GM18909 (cell line): Measurements from ENCODE around the gene HPD.

Source experiments
- ATAC-seq: cut with Tn5 transposase; IDR thresholded peaks from one replicate; pipeline ENCODE4 v1.9.1; 2021; ENCODE audit warnings: mild to moderate bottlenecking; ENCODE audit not compliant: unreplicated experiment, poor library complexity

The HPD gene

GRCh38 chr12:121829250-121829918, 29.3 kb downstream of the HPD start:
- ATAC-seq = no peak

- no peak for ATAC-seq
Observed at GRCh38 chr12:121828826-121829225, 29.8 kb downstream of the HPD start.

DNA sequence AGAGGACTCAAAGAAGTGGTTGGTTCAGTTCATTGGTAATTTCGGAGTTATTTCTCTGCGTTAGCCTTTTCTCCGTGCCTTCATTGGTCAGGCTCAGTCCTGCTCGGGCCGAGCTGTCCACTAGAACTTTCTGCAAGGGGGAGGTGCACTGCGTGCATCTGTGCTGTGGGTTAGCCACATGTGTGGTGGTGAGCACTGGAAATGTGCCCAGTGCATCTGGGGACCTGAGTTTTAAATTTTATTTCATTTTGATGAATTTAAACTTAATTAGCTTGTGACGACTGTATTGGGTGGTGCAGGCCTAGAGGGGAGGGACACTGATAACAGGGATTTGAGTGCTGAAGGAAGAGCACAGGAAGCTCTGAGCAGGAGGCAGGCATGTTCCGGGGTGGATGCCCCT, 30.4 kb downstream of the HPD start:
- no peak for ATAC-seq

DNA sequence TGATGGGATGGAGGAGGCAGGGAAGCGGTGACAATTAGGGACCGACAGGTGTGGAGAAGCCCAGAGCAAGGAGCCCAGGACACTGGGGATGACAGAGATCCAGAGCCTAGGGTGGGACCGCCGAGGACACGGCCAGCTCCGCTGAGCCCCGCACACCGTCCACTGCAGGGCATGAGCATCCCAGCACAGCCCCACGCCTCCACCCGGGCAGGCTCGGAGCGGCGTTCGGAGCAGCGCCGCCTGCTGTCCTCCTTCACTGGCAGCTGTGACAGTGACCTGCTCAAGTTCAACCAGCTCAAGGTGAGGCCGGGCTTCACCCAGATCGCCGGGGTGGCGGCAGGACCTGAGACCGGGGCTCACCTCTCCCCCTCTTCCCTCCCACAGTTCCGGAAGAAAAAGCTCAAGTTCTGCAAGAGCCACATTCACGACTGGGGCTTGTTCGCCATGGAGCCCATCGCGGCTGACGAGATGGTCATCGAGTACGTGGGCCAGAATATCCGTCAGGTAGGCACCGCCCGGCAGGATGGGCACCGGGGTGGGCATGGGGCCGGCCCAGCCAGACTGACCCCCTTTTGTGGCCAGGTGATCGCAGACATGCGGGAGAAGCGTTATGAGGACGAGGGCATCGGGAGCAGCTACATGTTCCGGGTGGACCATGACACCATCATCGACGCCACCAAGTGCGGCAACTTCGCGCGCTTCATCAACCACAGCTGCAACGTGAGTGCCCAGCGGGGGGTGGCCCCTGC, 31.1 kb downstream of the HPD start:
- ATAC-seq = no peak

DNA sequence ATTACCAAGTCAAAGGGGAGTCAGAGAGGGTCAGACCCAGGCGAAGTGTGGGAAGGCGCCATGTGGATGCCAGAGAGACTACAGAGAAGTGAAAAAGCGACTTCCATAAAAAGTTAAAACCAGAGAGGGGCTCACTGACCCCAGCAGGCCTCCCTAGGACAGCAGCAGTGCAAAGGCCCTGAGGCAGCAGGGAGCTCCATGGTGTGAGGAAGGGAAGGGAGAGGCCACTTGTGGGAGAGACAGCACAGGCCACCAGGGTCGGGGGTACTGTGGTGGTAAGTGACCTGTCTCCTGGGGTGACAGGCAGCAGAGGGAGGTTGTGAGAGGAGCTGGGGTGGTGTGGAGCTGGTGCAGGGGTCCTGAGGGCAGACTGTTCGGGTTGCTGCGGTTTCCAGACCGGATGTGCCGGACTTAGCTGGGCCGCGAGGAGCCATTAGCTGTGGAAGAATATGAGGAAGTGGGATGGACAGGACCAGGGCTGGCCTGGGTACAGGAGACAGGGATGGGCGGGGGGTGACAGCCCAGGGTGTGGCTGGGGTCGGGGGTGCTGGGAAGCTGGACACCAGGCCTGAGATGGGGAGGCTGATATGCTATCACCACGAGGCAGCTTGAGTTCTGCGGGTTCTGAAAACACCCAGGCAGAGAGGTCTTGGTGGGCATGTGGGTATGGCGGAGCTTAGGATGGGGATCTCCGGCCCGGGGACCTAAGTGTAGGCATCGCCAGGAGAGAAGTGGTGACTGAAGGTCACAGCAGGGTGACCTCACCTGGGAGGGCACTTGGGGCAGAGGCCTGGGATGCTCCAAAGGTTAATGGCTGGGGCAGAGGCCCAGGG, 32.1 kb downstream of the HPD start:
- no peak for ATAC-seq

DNA sequence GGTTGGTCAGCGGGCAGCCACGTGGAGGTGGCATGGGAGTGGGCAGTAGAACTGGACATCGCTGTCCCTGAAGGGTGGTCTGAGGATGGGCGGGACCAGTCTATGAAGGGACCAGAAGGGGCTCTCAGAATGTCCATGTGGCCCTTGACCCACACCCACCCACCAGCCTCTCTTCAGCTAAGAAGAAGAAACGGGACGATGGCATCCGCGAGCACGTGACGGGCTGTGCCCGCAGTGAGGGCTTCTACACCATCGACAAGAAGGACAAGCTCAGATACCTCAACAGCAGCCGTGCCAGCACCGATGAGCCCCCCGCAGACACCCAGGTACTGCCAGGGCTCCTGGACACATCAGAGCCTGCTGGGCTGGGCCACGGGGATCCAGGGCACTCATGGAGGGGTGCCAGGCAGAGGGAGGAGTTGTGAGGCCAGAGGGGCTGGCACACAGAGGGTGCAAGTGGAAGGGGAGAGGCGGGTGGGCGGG, 33.6 kb downstream of the HPD start:
- no peak for ATAC-seq

- no peak for ATAC-seq
Observed at GRCh38 chr12:121823727-121824115, 34.9 kb downstream of the HPD start.

DNA sequence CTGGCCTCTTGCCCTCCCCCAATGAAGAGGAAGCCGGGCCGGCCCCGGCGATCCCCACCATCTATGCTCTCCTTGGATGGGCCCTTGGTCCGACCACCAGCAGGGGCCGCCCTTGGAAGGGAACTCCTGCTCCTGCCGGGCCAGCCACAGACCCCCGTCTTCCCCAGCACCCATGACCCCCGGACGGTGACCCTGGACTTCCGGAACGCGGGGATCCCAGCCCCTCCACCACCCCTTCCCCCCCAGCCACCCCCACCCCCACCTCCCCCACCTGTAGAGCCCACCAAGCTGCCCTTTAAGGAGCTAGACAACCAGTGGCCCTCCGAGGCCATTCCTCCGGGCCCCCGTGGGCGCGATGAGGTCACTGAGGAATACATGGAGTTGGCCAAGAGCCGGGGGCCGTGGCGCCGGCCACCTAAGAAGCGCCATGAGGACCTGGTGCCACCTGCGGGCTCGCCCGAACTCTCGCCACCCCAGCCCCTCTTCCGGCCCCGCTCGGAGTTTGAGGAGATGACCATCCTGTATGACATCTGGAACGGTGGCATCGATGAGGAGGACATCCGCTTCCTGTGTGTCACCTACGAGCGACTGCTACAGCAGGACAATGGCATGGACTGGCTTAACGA, 35.4 kb downstream of the HPD start:
- ATAC-seq = no peak

DNA sequence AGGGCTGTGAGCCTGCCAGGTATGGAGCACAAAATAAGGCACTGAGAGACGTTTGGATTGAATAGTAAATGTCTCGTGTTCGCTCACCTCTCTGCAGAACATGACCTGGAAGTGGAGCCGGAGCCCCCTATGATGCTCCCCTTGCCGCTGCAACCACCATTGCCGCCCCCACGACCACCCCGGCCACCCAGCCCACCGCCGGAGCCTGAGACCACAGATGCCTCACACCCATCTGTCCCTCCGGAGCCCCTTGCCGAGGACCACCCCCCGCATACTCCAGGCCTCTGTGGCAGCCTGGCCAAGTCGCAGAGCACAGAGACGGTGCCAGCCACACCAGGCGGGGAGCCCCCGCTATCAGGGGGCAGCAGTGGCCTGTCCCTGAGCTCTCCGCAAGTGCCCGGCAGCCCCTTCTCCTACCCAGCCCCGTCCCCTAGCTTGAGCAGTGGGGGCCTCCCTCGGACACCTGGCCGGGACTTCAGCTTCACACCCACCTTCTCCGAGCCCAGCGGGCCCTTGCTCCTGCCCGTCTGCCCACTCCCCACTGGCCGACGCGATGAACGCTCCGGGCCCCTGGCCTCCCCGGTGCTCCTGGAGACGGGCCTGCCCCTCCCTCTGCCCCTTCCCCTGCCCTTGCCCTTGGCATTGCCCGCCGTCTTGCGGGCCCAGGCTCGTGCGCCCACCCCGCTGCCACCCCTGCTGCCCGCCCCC, 36.1 kb downstream of the HPD start:
- no peak for ATAC-seq

DNA sequence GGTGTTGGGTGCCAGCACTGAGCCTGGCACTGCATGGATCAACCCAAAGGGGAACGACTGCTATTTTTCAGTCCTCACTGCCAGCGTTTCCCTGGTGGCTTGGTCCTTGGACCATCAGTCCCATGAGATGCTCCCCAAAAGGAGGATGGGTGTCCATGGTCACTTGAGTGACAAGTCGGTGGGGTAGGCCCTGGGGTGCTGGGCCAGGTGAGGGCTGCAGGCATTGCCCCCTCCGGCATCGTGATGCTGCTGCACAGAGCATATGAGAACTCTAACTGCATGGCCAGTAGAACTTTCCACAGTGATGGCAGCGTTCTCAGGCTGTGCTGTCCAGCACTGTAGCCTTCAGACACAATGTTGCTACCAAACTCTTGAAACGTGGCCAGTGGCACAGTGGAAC, 38.6 kb downstream of the HPD start:
- ATAC-seq = no peak

- no peak for ATAC-seq
Observed at GRCh38 chr12:121819212-121819949, 39.3 kb downstream of the HPD start.

GRCh38 chr12:121817648-121818043, 41.0 kb downstream of the HPD start:
- ATAC-seq = no peak

DNA sequence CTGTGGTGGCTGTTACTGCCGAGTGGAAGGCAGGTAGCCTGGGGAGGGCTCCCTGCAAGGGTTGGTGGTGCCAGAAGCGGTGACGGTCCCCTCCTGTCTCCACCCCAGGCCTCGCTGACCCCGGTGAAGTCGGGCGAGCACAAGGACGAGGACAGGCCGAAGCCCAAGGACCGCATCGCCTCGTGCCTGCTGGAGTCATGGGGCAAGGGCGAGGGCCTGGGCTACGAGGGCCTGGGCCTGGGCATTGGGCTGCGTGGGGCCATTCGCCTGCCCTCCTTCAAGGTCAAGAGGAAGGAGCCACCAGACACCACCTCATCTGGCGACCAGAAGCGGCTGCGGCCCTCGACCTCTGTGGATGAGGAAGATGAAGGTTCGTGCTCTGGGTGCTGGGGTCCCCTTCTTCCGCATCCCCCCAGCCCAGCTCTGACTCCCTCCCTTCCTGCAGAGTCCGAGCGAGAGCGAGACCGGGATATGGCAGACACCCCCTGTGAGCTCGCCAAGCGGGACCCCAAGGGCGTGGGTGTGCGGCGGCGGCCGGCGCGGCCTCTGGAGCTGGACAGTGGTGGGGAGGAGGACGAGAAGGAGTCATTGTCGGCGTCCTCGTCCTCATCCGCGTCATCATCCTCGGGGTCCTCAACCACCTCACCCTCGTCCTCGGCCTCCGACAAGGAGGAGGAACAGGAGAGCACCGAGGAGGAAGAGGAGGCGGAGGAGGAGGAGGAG, 41.6 kb downstream of the HPD start:
- ATAC-seq = no peak

DNA sequence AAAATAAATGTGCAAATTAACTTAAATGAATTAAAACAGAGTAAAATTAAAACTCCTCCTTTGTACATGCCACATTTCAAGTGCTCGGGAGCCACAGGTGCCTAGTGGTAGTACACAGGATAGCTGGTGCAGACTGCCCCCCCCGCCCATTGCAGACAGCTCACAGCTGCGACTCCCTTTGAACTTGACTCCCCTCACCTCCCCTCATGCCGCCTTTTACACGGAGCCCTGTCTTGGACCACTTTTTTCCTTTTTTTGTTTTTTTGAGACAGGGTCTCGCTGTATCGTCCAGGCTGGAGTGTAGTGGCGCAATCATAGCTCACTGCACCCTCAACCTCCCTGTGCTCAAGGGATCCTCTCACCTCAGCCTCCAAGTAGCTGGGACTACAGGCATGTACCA, 43.4 kb downstream of the HPD start:
- ATAC-seq = no peak

DNA sequence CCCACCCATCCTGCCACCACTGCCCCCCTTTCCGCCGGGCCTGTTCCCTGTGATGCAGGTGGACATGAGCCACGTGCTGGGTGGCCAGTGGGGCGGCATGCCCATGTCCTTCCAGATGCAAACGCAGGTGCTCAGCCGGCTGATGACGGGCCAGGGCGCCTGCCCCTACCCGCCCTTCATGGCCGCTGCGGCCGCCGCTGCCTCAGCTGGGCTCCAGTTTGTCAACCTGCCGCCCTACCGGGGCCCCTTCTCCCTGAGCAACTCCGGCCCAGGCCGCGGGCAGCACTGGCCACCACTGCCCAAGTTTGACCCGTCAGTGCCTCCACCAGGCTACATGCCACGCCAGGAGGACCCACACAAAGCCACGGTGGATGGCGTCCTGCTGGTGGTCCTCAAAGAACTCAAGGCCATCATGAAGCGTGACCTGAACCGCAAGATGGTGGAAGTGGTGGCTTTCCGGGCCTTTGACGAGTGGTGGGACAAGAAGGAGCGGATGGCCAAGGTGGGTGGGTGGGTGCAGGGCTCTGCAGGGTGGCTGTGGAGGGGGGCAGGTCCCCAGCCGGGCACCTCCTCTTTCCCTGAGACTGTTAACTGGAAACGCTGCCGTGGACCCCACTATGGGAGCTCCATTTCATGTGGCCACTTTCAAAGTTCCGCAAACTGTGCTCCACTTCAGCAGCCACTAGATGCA, 44.1 kb downstream of the HPD start:
- no peak for ATAC-seq

- ATAC-seq = no peak
Observed at GRCh38 chr12:121813951-121814350, 44.7 kb downstream of the HPD start.

GRCh38 chr12:121812921-121813896, 45.5 kb downstream of the HPD start:
- ATAC-seq = no peak
